ENCODE measurements around the gene LRMDA.

DNA sequence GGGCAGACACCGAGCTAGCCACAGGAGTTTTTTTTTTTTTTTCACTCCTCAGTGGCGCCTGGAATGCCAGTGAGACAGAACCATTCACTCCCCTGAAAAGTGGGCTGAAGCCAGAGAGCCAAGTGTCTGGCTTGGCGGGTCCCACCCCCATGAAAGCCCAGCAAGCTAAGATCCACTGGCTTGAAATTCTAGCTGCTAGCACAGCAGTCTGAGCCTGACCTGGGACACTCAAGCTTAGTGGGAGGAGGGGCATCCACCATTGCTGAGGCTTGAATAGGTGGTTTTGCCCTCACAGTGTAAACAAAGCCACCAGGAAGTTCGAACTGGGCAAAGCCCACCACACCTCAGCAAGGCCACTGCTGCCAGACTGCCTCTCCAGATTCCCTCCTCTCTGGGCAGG, 144.5 kb downstream of the LRMDA start:
- no peak for TF ChIP-seq POLR2A (IDR thresholded peaks at IDR 0.05)
- TF ChIP-seq CTCF (IDR thresholded peaks at IDR 0.05) = no peak
